ENCODE results near the gene TXNDC8.
"Not testable (repeated sequence)": the region's sequence is repeated elsewhere in the genome, so short reads cannot be mapped to it uniquely, and the experiment has no call there.

Gene TXNDC8

DNA sequence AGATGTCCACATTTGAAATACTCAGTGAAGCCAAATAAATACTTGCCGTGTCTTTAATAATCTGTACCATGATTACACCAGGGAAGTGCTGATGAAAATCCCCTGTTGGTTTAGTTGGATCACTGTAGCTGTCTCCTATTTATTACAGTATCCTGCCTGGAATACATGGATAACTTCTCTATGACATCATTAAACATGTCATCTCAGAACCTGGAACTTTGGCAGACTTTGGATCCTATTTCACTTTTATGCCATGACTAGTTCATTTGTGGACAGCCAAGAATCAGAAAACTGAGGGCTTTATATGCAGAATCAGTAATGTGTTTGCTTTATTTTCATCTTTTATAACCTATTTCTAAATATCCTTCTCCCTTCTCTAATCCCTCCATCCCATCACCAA, at the start of gene TXNDC8:
Gene TXNDC8, minus strand, starts transcription at position 137 of the 400 bp plus-strand sequence.
- no peak for DNase-seq (ENCODE audit: low read depth in 3 of 3, low spot score in 1 of 3)

DNA sequence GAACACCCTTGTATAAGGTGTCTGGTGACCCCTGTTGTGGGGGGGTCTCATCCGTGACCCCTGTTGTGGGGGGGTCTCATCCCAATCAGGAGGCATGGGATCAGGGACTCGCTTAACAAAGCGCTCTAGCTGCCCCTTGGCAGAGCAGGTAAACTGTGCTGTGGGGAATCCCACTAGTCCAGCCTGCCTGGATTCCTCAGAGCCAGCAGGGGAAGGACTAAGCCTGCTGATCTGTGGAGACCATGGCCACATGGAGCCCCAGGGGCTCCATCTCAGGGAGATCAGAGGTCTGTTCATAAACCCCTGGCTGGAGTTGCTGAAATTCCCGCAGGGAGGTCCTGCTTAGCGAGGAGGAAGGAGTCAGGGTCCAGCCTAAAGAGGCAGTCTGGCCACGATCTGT, 45.8 kb upstream of the TXNDC8 start:
- DNase-seq (ENCODE audit: low read depth in 3 of 3, low spot score in 1 of 3) = no peak

DNA sequence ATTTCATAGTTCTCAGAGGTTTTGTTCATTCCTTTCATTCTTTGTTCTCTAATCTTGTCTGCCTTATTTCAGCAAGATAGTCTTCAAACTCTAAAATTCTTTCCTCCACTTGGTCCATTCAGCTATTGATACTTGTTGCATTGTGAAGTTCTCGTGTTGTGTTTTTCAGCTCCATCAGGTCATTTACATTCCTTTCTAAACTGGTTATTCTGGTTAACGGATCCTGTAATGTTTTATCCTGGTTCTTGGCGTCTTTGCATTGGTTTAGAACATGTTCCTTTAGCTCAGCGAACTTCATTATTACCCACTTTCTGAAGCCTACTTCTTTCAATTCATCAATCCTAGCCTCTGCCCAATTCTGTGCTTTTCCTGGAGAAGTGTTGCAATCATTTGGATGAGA, 45.1 kb upstream of the TXNDC8 start:
- no peak for DNase-seq (ENCODE audit: low read depth in 3 of 3, low spot score in 1 of 3)

DNA sequence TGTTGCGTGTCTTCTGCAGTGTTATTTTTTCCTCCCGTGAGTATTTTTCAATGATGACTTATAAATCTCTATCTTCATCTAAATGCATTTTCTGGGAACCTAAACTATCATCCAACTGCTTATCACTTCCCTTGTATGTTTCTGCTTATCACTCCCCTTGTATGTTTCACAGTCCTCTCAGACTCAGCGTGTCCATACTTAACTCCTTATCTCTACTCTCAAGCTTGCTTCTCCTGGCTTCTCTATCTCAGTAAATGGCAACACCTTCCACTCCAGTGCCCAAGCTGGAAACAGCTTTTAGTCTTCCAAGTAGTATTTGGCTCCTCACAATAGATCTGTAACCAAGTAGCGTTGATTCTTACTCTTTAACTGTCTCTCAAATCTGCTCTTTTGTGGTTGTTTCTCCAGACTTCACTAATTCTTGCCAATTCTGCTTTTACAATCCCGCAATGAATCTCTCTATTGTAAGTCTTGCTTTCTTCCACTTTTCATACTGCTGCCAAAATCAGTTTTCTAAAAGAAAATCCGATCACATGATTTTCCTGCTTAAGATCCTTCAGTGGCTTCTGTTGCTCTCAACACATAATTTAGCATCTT, 33.8 kb upstream of the TXNDC8 start:
- no peak for DNase-seq (ENCODE audit: low read depth in 3 of 3, low spot score in 1 of 3)

DNA sequence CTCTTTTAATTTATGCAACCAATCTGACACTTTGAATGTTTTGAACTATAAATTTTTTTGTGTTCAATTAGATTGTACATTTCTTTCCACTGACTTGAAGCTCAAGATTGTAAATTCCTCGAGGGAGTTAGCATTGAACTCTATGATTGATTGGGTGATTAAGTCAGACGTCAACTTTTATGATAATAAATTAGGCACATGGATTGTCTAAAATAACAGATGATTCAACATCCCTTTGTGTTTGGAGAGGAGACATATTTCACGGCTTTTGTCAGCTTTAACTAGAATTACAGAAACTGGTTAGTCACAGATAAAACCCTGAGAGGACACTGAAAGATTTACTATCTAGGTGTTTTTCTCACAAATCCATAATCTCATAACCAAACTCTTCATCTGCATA, 32.7 kb upstream of the TXNDC8 start:
- no peak for DNase-seq (ENCODE audit: low read depth in 3 of 3, low spot score in 1 of 3)

DNA sequence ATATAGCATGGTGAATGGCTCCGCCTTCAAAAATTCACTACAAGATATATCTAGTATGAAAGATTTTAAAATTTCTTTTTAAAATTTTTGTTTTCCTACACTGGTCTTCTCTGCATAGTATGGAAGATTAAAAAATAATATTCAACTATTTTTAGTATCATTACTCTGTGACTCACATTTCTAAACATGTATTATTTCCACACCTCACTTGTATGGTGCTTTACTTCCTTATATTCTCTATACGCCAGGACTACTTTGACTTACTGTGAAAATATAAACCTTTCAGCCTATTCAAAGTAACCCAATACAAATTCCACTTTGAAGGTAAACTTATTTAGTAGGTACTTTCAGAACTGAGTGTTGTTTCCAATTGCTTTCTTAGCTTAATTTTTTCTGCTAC, 26.8 kb upstream of the TXNDC8 start:
- DNase-seq (ENCODE audit: low read depth in 3 of 3, low spot score in 1 of 3) = no peak

DNA sequence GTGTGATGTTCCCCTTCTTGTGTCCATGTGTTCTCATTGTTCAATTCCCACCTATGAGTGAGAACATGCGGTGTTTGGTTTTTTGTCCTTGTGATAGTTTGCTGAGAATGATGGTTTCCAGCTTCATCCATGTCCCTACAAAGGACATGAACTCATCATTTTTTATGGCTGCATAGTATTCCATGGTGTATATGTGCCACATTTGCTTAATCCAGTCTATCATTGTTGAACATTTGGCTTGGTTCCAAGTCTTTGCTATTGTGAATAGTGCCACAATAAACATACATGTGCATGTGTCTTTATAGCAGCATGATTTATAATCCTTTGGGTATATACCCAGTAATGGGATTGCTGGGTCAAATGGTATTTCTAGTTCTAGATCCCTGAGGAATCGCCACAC, 21.3 kb upstream of the TXNDC8 start:
- DNase-seq (ENCODE audit: low read depth in 3 of 3, low spot score in 1 of 3) = not testable (repeated sequence)

DNA sequence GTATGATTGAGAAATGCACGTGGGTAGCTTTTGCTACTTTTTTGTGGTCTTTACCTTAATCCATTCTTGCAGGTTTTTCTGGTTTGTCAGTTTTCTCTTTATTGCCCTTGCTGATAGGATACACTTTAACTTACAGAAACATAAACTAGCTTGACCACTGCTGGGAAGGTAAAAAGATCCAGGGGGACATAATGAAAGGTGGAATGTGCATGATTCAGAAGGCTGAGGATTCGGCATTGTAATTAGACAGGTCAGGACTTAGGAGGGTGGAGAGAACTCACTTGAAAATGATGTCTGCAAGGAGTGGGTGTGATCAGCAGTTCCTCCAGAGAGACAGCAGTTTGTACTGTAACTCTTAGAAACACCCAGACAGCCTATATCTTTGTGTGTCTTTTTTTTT, 19.8 kb upstream of the TXNDC8 start:
- no peak for DNase-seq (ENCODE audit: low read depth in 3 of 3, low spot score in 1 of 3)

DNA sequence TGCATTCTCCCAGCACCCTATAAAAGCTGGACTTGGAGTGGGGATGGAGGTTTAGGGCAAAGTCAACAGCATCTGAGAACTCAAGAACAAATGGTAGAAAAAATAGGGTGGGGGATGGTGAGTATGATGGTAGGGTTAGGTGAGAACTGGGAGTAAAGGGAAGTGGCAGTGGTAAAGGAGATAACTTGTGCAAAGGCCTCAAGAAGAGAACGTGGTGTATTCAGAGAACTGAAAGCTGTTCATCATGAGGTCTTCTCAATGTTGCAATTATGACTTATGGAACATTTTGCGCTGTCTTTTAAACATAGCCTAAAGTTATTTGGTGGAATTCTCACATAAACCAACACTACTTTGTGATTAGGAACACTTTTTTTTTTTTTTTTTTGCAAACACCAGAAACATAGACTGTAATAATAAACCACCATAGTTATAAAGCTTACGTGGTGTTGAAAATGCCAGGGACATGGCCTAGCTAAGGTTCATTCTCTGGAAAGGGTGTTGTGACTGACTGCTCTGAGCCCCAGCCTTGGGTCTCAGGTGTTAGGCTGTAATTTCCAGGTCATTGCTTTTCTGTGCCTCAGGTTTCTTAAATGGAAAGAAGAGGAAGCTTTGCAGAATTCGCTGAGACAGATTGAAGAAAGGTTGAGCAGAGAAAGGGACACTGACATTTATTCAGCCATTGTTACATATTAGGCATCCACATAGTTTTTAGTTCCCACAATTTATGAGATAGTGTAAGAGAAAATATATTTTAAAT, 19.2 kb upstream of the TXNDC8 start:
- DNase-seq (ENCODE audit: low read depth in 3 of 3, low spot score in 1 of 3) = no peak

DNA sequence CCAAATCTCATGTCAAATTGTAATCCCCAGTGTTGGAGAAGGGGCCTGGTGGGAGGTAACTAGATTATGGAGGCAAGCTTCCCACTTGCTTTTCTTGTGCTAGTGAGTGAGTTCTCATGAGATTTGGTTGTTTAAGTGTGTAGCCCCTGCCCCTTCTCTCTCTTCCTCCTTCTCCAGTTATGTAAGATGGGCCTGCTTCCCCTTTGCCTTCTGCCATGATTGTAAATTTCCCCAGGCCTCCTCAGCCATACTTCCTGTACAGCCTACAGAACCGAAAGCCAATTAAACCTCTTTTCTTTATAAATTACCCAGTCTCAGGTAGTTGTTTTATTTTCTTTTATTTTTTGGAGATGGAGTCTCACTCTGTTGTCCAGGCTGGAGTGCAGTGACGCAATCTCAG, 18.2 kb upstream of the TXNDC8 start:
- DNase-seq (ENCODE audit: low read depth in 3 of 3, low spot score in 1 of 3) = no peak

DNA sequence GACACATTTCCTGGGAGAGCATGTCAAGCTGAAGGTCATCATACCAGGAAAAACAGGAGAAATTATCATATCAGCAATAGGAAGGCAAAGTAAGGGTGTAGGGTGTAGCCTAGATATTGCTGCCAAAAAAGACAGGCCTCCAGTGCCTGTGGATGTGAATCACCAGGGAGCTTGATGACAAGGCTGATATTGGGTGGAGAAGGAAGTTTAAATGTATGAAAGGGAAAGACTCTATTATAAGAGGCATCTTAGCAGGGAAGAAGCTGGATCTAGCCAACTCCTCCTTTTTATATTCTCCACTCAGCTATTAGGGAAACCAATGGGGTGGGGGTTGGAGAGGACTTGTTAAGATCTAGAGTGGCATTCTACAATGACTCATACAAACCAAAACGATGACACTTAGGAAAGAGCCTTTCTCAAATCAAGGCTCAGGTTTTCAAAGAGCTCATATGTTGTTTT, 13.4 kb upstream of the TXNDC8 start:
- no peak for DNase-seq (ENCODE audit: low read depth in 3 of 3, low spot score in 1 of 3)

DNA sequence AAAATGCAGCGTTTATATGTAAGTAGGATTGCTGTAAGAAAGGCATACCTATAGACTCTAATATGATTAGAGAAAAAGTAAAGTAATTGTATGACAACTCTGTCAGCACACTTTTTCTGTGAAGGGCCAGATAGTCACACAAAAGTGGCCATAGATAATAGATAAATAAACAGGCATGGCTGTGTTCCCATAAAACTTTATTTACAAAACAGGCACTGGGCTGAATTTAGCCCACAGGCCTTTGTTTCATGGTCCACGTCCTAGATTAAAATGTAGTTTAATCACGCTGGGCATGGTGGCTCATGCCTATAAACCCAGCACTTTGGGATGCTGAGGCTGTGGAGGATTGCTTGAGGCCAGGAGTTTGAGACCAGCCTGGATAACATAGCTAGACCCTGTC, 8.7 kb upstream of the TXNDC8 start:
- DNase-seq (ENCODE audit: low read depth in 3 of 3, low spot score in 1 of 3) = no peak

DNA sequence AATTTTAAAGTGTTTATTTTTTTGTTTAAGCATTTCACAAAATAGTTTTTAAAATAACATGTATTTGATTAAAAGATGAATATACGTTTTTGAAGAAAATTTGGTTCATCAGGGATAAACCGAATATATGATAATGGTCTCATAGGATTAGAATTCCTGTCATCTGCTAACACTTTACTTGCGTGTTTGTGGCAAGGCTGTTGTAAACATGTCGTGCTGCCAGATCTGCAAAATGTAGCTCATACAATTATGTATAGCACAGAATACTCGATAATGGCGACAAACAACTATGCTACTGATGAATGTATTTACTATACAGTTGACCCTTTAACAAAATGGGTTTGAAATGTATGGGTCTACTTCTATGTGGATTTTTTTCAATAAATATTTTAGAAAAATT, 7.2 kb upstream of the TXNDC8 start:
- no peak for DNase-seq (ENCODE audit: low read depth in 3 of 3, low spot score in 1 of 3)

DNA sequence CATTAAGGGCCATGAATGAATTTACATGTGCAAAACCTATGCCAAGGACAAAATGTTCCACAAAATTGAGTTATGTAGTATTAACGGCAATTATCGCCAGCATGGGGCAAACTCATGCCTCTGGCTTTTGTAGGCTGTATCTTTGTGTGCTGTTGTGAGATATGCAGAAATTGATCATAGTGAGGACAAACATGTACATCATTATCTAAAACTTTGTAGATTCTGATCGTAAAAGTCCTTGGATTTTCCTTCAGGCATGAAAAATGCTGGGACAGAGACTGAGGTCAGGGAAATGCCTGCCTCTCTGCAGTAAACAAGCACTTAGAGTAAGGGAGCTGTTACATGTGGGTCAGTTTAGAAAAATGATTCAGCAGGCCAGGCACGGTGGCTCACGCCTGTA, 5.9 kb upstream of the TXNDC8 start:
- DNase-seq (ENCODE audit: low read depth in 3 of 3, low spot score in 1 of 3) = no peak

DNA sequence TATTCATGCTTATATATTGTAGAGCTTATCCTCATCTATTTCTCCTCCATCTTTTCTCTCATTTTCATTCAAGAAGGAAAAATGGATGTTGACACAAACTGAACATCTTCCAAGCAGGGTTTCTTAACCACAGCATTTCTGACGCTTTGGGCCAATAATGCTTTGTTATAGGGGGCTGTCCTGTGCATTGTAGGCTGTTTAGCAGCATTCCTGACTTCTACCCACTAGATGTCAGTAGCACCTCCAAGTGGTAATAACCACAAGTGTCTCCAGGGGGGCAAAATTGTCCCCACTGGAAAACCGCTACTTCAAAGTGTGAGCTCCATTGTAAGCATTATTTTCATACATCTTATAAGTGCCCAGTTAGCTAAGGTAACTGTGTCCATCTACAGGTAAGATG, 2.6 kb upstream of the TXNDC8 start:
- DNase-seq (ENCODE audit: low read depth in 3 of 3, low spot score in 1 of 3) = no peak

DNA sequence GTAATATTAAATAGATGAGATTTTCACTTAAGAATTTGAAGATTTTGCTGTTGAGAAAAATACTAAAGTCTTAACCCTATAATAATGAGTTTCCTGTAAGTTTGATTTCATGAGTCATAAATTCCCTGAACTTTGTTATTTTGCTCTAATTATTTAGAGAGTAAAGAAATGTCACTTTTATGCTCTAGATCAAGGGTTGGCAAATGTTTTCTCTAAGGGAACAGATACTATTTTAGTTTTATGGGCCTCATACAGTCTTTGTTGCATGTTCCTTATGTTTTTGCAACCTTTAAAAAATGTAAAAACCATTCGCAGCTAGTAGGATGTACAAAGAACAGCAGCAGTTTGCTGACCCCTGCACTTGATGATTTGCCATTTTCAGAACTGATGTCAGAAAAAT, 480 bp upstream of the TXNDC8 start:
- DNase-seq (ENCODE audit: low read depth in 3 of 3, low spot score in 1 of 3) = no peak

DNA sequence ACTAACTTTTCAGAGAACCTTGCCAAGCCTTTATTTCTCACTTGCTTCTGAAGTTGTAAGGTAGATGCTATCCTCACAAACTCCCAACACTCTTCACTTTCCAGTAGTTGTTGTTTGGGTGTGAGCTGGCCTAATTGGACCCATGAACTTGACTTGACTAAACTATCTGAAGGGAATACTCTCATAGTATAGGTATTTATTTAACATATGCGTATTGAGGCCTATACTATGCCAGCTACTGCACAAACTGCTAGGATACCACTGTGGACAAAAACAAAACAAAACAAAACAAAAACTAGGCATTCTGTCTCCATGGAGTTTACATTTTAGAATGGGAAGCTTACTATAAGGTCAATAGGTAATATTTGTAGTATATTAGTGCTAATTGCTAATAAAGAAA, 1.3 kb downstream of the TXNDC8 start:
- DNase-seq (ENCODE audit: low read depth in 3 of 3, low spot score in 1 of 3) = no peak

DNA sequence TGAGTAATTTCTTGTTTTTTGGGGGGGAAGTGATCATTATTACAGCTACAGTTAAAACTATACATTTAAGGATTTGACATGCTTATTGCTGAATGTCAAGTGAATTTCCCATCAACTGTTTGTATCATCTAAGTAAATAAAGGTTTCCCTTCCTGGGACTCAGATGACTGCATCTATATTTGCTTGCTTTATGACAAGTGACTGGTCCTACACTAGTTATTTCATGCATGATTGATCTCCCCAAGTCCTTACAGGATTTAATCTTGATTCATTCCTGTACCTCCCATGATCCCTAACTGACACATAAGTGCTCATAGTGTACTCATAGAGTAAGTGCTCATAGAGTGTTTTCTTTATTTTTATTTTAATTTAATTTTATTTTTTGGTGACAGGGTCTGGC, 2.8 kb downstream of the TXNDC8 start:
- no peak for DNase-seq (ENCODE audit: low read depth in 3 of 3, low spot score in 1 of 3)

DNA sequence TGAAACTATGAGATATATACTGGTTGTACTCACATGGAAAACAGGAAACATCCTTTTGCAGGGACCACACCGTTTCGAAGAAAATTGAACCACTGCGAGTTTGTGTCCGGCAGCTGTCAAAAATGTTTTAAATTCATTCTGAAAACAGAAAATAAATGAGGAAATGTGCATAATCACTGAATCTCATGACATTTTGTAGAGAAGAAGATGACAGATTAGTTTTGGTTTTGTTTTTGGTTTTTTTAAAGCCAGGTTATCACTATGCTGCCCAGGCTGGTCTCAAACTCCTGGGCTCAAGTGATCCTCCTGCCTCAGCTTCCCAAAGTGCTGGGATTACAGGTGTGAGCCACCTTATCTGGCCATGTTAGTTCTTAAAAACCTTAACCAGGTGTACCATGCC, 3.5 kb downstream of the TXNDC8 start:
- no peak for DNase-seq (ENCODE audit: low read depth in 3 of 3, low spot score in 1 of 3)

DNA sequence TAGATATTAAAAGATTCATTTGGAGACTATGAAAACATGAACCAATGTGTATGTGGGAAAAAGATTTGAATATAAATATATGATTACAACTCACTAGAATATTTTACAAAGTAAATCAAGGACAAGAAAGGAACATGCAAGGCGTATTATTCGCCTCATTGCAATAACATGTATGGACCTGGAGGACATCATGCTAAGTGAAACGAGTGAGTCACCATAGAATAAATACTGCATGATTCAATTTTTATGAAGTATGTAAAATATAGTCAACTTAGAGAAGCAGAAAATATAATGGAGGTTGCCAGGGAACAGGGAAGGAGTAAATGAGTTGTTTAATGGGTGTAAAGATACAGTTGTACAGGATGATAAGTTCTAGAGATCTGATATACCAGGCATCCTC, 4.9 kb downstream of the TXNDC8 start:
- DNase-seq (ENCODE audit: low read depth in 3 of 3, low spot score in 1 of 3) = no peak

DNA sequence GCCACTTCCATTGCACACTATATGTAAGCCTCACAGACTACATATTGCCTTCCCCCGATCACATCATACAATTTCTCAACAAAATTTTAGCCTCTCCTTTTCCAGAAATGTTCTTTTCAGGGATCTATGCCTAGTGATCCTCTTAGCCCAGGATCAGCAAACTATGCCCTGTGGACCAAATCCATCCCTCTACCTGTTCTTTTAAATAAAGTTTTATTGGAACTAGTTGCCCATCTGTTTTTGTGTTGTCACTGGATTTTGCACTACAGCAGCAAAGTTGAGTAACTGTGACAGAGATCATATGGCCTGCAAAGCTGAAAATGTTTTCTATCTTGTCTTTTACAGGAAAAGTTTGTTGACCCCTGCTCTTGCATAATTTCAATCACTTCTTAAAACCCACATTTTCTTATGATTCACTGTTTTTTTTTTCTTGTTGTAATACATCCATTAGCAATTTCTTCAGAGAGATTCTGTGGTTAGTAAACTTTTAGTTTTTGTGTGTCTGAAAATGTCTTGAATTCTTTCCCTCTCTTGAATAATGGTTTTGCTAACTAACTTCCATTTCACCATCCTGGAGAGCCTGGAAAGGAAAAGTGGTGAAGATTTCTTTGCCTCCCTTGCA, 7.1 kb downstream of the TXNDC8 start:
- no peak for DNase-seq (ENCODE audit: low read depth in 3 of 3, low spot score in 1 of 3)

DNA sequence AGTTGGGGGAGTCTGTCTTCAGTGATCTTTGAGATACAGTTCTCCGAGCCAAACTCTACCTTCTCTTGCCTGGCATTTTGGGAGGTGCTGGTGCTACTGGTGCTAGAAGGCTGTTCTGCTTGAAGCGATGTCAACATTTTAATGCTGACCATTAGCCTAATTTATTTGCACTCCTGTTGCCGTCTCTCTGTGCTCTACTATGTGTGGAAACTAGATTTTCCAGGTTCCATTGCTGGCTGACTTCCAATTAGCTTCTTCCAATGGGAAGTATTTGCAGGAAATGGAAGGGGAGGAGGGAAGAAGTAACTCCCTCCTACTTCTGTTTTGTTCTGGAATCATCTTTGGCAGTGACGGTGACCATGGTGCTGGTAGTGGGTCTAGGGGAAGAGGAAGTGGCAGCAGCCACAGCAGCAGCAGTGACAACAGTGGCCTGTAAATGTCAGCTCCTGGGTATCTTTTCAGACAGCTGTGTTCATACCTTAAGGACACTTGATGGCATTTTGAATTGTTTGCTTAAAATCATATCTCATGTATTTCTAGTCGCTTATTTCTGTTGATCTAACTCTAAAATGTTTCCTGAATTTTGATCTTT, 7.9 kb downstream of the TXNDC8 start:
- no peak for DNase-seq (ENCODE audit: low read depth in 3 of 3, low spot score in 1 of 3)

All from stimulated activated CD4-positive, alpha-beta T cell treated with anti-CD3 and anti-CD28 coated beads, TNF-alpha, amount 100 ng/mL, for 1 hour (primary cell).